WERI-Rb-1 (cell line): ENCODE results near the gene METTL21A.
"Not testable (repeated sequence)": the region's sequence is repeated elsewhere in the genome, so short reads cannot be mapped to it uniquely, and the experiment has no call there.

Experiments used
- DNase-seq: peaks from one replicate; pipeline ENCODE4 v3.0.0-alpha.2; 2020
- H3K27ac ChIP-seq: fragments of 250-450 bp; sonication (Bioruptor Pico); 2 replicates; pipeline ENCODE4 v1.5.1; 2020; ENCODE audit warnings: mild to moderate bottlenecking, moderate library complexity
- H3K27me3 ChIP-seq: fragments of 250-450 bp; sonication (Bioruptor Pico); 2 replicates; pipeline ENCODE4 v1.5.1; 2021; ENCODE audit warnings: mild to moderate bottlenecking, low read depth, moderate library complexity; ENCODE audit not compliant: insufficient read depth, severe bottlenecking
- H3K36me3 ChIP-seq: fragments of 250-450 bp; sonication (Bioruptor Pico); 2 replicates; pipeline ENCODE4 v1.5.1; 2020; ENCODE audit warnings: mild to moderate bottlenecking, moderate library complexity
- H3K4me3 ChIP-seq: 2 replicates; pipeline ENCODE4 v1.5.1; 2011; ENCODE audit warnings: low read depth, mild to moderate bottlenecking, control low read depth, low read length
- H3K9me3 ChIP-seq: fragments of 250-450 bp; sonication (Bioruptor Pico); 2 replicates; pipeline ENCODE4 v1.5.1; 2021; ENCODE audit warnings: mild to moderate bottlenecking, moderate library complexity; ENCODE audit not compliant: severe bottlenecking
- TF ChIP-seq, protein P1 (sequence below): IDR thresholded peaks from 2 replicates; pipeline ENCODE4 v1.5.1; 2011; ENCODE audit warnings: low read depth, mild to moderate bottlenecking, control low read depth, inconsistent platforms, low read length

METTL21A gene

DNA sequence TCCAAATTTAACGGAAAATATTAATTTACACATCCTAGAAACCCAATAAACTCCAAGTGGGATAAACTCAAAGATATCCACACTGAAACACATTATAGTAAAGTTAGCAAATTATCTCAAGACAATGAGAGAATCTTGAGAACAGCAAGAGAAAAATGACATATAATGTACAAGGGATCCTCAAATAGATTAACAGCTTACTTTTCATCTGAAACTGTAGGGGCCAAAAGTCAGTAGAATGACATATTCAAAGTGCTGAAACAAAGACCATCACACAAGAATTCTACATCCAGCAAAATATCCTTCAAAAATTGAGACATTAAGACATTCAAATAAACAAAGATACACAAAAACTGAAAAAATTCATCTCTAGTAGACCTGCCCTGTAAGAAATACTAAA lies 18.7 kb upstream of the METTL21A start:
- DNase-seq, result no peak
- TF ChIP-seq, protein P1, sequence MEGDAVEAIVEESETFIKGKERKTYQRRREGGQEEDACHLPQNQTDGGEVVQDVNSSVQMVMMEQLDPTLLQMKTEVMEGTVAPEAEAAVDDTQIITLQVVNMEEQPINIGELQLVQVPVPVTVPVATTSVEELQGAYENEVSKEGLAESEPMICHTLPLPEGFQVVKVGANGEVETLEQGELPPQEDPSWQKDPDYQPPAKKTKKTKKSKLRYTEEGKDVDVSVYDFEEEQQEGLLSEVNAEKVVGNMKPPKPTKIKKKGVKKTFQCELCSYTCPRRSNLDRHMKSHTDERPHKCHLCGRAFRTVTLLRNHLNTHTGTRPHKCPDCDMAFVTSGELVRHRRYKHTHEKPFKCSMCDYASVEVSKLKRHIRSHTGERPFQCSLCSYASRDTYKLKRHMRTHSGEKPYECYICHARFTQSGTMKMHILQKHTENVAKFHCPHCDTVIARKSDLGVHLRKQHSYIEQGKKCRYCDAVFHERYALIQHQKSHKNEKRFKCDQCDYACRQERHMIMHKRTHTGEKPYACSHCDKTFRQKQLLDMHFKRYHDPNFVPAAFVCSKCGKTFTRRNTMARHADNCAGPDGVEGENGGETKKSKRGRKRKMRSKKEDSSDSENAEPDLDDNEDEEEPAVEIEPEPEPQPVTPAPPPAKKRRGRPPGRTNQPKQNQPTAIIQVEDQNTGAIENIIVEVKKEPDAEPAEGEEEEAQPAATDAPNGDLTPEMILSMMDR, result no peak
- Histone ChIP-seq H3K27me3 (no peaks in the 10 kb centered on the region), H3K27ac (no peak overlapping the region), H3K9me3 (no peaks in the 10 kb centered on the region), H3K4me3 (no peak overlapping the region), H3K36me3 (no peaks in the 10 kb centered on the region)

DNA sequence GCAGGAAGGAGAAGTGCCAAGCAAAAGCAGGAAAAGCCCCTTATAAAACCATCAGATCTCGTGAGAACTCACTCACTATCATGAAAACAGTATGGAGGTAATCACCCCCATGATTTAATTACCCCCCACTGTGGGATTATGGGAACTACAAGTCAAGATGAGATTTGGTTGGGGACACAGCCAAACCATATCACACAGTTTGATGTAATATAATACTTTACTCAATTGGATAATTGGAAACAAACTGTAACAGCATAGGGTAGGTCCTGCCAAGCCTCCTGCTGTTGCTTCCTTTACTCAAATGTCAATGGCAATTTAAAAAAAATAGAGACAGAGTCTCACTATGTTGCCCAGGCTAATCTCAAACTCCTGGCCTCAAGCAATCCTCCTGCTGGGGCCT lies 15.5 kb upstream of the METTL21A start:
- H3K4me3 ChIP-seq, result no peak overlapping the region
- no peaks in the 10 kb centered on the region for H3K27me3 ChIP-seq
- H3K9me3 ChIP-seq, result no peaks in the 10 kb centered on the region
- H3K27ac ChIP-seq, result no peak overlapping the region
- DNase-seq, result no peak
- no peaks in the 10 kb centered on the region for H3K36me3 ChIP-seq
- TF ChIP-seq, protein P1, result no peak

DNA sequence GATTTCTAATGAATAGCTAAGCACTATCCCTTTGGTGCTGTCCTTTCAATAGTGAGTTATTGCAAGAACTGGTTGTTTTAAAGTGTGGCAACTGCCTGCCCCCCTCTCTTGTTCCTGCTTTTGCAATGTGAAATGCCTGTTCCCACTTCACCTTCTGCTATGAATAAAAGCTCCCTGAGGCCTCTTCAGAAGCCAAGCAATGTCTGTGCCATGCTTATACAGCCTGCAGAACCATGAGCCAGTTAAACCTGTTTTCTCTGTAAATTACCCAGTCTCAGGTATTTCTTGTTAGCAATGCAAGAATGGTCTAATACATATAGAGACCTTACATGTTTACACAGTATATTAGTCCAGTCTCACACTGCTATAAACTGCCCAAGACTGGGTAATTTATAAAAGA lies 15.0 kb upstream of the METTL21A start:
- no peak for DNase-seq
- no peak overlapping the region for H3K4me3 ChIP-seq
- no peaks in the 10 kb centered on the region for H3K36me3 ChIP-seq
- H3K27me3 ChIP-seq, result no peaks in the 10 kb centered on the region
- no peaks in the 10 kb centered on the region for H3K9me3 ChIP-seq
- TF ChIP-seq, protein P1, result no peak
- H3K27ac ChIP-seq, result no peak overlapping the region

DNA sequence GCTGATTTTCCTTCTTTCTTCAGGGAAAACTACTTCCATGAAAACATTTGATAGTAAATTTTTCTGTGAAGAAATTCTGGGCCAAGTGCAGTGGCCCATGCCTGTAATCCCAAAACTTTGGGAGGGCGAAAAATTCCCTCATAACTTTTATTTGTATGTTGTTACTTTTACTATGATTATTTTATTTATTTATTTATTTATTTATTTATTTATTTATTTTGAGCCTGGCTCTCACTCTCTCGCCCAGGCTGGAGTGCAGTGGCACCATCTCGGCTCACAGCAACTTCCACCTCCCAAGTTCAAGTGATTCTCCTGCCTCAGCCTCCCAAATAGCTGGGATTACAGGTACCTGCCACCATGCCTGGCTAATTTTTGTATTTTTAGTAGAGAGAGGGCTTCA lies 14.1 kb upstream of the METTL21A start:
- H3K27ac ChIP-seq, H3K9me3 ChIP-seq, H3K4me3 ChIP-seq, DNase-seq, H3K27me3 ChIP-seq, H3K36me3 ChIP-seq: not testable (repeated sequence)

DNA sequence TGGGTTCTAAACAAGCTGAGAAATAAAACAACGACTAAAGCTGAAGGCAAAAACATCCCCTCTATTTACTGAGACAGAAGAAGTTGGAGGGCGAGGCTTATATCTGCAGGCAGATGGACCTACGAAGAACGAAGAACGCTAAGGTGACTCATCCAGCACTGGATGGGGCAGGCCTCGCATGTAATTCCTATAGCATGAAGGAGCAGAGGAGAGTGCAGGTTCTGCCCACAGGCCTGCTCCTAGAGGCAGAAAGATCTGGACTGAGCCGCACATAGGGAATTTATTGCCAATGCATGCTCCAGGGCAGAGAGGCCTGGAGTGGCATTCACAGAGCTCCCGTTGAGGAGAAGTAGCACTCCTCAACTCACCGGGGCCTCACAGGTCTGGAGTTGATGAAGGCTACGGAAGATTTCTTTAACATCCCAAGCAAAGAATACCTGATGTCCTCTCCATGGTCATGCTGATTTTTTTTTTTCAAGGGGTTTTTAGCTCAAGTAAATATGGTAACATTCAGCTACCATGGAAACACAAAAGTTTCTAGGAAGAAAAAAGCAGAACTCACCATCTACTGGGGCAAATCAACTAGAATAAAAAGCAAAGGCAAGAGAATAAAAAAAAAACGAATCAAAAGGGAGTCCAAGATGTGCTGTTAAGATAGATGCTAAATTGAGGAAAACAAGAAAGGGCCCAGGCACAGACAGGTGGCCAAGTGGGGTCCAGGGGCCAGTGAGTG lies 10.4 kb upstream of the METTL21A start:
- H3K27ac ChIP-seq, result no peak overlapping the region
- no peaks in the 10 kb centered on the region for H3K9me3 ChIP-seq
- H3K36me3 ChIP-seq, result no peaks in the 10 kb centered on the region
- H3K4me3 ChIP-seq, result no peak overlapping the region
- DNase-seq, result no peak
- H3K27me3 ChIP-seq, result no peaks in the 10 kb centered on the region
- TF ChIP-seq, protein P1, result no peak

DNA sequence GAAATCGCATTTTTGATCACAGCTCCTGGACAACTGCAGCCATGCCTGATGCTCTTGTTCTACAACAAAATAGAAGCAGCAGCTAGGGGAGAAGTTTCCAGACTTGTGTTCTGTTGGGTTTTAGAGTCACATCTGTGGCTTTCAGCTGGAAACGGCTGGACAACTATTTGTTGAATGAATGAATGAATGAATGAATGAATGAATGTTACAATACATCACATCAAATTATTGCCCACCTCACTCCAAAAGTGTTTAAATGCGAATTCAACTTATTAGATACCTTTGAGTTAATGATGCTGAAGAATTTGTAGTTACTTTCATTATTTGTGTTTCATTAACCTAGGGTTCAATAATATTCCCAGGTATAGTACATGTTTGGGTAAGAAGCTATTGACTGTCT lies 8.5 kb upstream of the METTL21A start:
- Histone ChIP-seq H3K9me3 (no peaks in the 10 kb centered on the region), H3K4me3 (no peak overlapping the region), H3K27ac (no peak overlapping the region), H3K27me3 (no peaks in the 10 kb centered on the region), H3K36me3 (no peaks in the 10 kb centered on the region)
- TF ChIP-seq, protein P1, result no peak
- no peak for DNase-seq
